ENCODE results near the gene MBD2.
"Not testable (repeated sequence)": the region's sequence is repeated elsewhere in the genome, so short reads cannot be mapped to it uniquely, and the experiment has no call there.

MBD2 gene

DNA sequence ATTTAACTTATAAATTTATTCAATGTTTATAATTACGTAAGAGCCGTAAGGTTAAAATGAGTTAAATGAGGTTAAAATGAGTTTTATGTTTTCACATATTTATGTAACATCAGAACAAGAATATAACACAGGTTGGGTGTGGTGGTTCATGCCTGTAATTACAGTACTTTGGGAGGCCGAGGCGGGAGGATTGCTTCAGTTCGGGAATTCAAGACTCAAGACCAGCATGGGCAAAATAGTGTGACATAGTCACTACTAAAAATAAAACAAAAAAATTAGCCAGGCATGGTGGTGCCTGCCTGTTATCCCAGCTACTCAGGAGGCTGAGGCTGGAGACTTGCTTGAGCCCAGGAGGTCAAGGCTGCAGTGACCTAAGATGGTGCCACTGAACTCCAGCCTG, 9.3 kb upstream of the MBD2 start:
- no peak for DNase-seq

DNA sequence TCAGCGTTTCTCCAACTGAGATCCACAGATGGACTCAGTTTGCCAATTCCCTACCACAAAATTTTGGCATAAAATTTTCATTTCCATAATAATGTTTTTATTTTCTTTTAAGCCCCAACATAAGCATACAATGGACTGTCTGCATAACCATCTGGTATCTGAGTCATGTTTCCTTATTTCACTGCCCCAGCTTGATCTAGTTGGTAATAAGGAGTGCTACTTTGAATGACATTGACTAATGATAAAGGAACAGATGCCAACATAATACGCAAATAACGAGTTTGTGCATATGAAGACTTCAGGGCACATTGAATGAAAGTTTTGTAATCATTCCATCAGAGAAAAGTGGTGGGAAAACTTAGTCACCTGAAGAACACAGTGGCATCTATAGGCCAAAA, 8.8 kb upstream of the MBD2 start:
- DNase-seq, result no peak

DNA sequence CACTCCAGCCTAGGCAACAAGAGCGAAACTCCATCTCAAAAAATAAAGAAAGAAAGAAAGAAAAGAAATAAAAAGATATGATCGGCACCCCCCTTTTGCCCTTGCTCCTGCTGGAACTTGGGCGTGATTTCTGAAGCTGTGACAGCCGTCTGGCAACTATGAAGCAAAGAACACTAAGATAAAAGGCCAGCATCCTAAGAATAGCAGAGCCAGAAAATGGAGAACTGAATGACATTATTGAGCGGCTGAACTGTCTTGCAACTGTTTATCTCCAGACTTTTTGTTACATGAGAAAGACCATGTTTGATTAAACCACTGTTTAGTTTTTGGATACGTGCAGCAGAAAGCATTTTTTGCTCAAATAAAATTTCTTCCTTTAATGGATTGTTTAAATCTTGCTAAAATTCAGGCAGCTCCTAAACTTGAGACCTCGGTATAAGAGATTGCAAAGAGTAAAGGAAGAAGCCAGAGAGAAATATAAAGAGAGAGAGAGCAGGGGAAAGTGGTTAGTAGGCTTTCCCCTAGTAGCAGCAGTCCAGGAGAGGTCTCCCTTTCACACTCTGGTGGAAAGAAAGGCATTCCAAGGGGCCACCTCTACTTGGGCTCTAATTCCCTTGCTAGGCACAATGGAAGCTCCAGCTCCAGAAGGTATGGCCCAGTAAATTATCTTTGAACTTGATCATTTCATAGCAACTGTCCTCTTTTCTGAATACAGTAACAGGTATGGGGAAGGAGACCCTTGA, 8.2 kb upstream of the MBD2 start:
- no peak for DNase-seq

DNA sequence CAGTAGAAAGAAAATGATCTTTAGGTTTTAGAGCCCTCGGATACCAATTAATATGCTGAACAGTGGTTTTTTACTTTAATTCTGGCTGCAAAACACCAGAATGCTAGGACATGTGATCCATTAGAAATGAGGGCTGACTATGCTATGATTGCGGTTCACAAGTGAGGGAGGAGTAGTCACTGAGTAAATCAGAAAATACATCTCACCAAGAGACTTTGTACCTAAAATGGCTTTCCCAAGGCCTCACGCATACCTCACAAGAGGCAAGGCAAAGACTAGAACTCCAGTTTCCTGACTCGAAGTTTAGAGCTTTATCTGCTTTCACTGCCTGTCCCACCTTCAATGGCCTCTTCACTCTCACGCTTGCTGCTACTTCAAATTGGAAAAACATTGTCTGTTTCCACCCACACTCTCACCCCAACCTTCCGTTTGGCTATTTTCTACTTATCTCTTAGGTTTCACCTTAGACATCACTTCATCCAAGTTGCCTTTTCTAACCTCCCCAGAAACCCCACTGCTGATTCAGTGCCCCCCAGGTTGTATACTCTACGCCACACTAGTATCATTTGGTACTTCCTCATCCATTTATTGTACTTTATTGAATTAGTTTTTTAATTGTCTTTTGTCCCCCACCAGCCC, 5.1 kb upstream of the MBD2 start:
- DNase-seq, result no peak

DNA sequence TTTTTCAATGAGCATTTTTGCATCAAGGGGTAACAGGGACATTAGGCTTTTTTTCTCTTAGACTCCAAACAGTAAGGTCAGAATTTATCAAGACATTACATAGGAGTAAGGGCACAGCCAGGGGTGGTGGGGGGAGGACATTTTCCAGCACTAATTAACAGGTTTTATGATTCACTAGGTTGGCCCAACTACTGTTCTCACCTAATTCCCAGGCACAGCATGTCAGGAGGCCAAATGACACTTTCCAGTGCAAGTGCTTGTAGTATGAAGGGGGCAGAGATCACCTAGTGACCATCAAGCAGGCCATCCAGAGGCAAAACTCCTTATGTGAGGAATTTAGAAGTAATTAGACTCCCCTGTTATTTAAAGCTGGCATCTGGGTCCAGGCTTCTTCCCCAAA, 3.9 kb upstream of the MBD2 start:
- no peak for DNase-seq

DNA sequence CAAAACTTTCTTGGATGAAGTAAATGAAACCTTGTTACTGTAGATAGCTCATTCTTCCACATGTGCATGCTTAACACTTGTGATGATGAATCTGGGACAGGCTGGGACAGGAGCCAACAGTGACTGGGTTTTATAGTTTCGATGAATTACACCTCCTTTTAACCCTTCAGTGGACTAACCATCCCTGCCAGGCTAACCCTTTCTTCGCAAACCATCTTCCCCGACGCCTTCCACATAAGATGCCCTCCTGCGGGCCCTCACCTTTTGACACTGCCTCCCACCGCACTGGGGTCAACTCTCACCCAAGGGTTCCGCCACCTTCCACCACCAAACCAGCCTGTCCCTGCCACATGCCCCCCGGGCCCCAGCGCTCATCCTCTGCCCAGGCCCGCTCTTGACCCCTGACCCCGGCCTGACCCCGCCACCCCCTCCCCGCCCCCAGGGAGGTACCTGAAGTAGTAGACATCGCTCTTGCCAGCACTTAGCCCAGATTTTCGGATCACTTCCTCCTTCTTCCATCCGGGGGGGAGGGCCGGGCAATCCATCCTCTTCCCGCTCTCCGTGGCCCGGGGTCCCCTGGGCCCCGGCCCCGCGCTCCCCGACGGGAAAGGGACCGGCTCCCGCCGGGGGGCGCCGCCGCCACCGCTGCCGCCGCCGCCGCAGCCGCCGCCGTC, 764 bp downstream of the MBD2 start:
- peak; percentile 22 to 59 for DNase-seq

DNA sequence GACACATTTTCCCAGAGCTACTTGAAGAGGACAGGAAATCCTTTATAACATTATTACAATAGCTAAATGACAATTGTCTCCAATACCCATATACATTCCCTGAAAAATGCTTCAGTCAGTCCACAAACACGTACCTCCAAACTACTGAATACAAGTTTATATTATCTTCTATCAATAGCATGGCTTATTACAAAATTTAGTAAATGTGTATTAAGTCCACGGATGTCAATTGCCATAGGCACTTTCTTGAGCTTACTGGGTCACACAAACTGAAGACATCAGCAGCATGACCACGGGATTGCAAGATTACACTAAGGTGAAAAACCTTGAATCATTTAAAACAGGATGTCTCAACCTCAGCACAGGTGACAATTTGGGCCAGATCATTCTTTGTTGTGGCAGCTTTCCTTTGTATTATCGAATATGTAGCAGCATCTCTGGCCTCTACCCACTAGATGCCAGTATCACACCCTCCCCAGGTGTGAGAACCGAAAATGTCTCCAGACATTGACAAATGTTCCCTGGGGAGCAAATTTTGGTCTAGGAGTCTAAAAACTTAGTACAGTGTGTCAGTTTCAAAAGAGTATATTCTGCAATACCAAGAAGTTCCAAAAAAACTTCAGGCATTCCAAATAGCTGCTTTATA, 1.4 kb downstream of the MBD2 start:
- DNase-seq, result no peak

DNA sequence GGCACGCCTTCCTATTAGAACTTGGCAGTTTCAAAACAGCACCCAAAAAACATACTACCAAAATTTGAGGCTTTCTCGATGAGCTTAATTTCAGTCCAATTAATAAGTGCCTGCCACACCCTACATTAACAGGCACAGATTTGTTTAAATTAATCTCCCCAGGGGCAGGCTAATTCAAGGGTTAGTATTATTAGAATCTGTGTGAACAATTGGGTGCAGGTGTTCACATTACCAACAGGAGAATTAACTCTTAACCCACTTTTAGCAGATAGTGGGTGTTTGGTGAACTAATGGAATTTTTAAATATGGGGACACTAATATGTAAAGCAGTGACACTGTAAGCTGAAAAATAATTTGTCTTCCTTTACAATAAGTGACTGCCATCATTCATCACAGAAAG, 4.1 kb downstream of the MBD2 start:
- no peak for DNase-seq

DNA sequence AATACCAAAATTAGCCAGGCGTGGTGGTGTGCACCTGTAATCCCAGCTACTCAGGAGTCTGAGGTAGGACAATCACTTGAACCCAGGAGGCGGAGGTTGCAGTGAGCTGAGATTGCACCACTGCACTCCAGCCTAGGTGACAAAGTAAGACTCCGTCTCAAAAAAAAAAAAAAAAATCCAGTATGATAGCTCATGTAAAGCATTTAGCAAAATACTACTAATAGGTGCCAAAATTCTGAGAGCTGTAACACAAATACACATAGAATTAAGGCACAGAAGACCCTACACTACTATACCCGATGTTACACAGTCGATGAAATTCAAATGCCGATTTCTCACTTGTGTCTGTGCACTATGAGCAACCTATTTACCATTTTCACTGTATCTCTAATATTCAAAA, 5.7 kb downstream of the MBD2 start:
- DNase-seq, result not testable (repeated sequence)

DNA sequence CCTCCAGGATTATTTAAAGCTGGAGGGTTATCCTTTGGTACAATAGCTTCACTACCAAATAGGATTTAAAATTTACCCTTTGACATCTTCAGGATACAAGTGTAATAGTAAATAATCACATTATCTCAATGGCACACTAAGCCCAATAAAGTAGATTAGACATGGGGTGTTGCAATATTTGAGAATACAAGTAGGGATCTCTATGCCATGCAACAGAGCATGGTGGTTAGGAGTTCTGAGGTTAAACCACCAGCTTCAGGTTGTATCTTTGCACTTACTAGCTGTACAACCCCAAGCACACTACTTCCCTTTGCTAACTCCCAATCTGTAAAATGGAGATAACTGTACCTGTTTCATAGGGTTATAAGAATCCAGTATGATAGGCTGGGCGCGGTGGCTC, 6.2 kb downstream of the MBD2 start:
- no peak for DNase-seq

DNA sequence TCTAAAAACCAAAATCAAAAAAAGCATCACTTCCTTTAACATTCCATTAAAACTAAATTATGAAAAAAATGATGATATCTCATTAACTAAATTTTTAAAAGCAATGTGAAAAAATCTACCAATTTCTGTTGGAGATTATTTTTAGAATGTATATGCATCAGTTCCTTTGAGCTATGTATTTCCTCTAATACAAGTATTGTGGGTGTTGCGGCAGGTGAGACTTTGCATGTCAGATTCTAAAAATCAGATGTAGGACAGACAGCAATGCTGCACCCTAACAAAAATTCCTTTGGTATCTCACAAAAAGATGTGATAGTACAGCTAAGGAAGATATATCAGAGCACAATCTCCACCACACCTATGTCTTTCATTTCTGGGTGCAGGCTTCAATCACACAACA, 6.8 kb downstream of the MBD2 start:
- no peak for DNase-seq

DNA sequence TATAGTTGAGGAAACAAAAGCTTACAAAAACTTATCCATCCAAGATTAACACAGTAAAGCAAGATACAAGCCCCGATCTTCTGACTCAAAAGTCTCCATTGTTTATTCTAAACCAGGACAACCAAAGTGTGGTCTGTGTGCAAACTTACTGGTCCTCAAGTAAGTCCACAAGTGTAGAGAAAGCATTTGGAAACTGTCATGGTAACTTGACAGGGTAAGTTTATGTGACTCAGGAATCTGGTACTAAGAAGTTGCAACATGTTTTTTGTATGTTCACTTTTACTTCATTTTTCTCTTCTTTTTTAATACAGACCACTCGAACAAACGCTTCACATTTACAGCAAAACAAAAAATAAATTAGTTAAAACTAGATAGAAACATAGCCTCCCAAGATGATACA, 9.4 kb downstream of the MBD2 start:
- DNase-seq, result no peak

DNA sequence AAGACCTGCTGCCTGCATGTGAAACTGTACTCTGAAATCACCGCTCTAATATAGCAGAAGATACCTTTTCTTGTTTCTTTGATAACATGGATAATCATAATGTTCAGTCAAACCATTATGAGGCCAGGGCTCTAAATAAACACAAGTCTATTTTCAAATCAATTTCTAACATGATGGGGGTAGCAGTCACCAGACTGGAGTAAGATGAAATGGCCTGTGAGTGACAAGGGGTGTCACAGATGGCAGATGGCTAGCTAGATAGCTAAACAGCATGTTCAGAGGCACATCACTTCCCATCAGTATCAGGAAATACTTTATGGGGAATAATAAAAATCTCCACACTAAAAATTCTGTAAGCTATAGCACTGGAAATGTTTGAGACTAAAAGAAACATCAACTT, 14.0 kb downstream of the MBD2 start:
- no peak for DNase-seq

DNA sequence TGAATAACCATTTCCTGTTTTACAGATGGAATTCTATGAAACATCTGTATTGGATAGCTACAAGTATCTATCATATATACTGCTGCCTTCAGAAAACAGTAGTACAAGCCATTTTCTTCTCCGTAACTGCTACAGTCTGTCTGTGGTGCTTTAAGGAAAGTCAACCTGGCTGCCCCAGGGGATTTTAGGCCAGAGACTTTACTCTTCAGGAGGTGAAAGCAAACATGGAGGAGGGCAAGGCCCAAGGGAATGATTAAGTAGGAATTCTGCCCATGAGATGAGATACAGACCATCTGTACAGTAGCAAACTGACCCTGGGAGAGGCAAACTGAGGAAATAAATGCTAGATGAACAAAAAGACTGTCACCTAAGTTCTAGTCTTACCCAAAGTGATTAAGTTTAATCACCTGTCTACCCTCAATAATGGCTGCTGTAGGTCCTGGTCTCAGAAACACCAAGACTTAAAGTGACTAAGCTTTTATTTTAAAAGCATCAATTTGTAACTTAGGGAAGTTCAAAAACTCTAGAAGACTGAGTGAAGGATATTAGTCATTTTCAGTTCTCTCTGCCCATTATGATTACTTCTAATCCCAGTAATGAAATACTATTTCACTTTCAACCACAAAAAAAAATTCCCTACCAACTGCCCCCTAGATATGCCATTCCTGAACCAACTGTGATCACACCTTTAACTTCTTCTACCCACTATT, 14.8 kb downstream of the MBD2 start:
- DNase-seq, result no peak

DNA sequence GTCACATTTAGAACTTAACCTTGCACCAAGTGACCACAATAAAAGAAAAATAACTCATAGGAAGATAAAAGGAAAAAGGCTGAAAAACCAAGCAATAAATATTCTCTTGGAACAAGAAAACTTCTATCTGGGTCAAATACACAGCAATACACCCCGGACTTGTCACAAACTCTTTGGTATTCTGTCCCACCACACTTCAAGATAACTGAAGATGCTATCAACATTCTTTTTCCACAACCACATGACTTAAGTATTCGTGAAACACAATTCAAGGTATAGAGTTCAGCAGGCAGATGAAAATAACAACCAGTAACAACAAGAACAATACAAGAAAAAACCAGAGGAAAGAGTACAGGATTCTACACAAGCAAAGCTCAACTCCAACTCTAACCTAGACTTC, 18.0 kb downstream of the MBD2 start:
- DNase-seq, result no peak

DNA sequence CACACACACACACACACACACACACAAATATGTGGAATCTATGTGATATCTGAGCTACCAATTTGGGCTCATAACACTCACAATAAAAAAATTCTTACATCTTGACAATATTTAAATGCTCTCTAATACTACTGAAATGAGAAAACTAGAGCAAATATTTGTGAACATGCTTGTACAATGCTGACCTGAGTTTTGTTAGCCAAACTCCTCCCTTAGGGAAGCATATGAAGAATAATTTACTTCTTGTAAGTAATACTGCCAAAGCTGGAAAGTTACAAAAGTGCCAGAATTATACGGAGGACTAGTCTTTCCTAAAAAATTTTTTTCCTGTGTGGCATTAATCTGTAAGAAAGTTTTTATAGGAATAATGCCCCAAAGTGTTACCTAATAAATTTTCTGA, 18.5 kb downstream of the MBD2 start:
- DNase-seq, result no peak

DNA sequence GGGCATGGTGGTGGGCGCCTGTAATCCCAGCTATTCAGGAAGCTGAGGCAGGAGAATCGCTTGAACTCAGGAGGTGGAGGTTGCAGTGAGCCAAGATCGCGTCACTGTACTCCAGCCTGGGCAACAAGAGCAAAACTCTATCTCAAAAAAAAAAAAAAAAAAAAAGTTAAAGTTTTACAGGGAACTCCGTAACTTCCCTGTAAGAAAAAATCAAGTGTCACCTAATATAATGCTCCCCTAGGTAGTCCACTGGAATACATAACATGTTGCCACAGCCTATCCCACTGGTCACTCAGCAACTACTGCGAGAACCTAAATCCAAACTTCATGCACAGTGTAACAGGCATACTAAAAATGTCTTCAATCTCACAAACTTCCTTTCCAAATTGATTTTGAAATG, 19.0 kb downstream of the MBD2 start:
- DNase-seq, result not testable (repeated sequence)

DNA sequence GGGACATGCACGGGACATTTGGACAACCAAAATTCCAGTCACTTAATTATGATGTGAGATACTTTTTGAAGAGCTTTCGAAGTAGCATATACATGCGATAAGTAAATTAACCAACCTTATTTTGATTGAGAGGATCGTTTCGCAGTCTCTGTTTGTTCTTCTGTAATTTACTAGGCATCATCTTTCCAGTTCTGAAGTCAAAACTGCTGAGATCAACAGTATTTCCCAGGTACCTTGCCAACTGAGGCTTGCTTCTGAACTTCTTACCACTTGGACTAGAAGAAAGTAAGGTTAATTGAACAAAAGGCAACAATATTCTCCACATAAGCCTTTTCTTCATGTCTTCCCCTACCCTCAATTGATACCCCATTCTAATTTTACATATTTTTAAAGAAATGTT, 19.6 kb downstream of the MBD2 start:
- no peak for DNase-seq

DNA sequence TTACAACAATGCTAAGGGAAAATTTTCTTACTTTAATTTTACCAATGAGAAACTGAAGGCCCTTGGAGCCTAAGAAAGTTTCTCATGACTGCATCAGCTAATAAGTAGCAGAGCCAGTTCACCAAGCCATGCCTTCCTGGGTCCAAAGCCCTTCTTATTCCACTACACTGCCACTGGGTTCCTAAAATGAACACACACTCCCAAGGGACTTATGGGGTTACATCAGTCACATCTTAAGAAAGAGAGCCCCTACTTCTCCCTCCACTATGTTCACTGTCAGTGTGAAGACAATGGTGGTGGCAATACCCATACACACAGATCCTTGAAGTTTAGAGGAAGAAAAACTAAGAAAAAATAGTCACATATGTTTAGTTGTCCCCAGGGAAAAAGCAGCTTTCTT, 20.6 kb downstream of the MBD2 start:
- DNase-seq, result no peak

DNA sequence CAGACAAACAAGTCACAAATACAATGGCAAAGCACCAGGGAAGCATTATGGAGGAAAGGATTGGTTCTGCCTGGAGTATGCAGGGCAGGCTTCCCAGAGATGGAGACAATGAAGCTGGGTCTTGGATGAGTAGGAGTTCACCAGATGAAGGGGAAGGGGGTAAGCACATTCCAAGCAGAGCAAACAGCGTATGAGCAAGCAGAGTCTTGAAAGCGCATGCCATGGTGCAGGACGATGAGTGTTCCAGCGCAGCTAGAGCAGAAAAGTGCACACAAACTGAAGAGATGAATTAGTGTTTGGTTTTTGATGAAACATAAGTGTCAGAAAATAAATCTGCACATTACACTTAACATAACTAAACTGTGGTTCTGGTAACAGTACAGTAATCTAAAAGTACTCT, 21.6 kb downstream of the MBD2 start:
- no peak for DNase-seq

DNA sequence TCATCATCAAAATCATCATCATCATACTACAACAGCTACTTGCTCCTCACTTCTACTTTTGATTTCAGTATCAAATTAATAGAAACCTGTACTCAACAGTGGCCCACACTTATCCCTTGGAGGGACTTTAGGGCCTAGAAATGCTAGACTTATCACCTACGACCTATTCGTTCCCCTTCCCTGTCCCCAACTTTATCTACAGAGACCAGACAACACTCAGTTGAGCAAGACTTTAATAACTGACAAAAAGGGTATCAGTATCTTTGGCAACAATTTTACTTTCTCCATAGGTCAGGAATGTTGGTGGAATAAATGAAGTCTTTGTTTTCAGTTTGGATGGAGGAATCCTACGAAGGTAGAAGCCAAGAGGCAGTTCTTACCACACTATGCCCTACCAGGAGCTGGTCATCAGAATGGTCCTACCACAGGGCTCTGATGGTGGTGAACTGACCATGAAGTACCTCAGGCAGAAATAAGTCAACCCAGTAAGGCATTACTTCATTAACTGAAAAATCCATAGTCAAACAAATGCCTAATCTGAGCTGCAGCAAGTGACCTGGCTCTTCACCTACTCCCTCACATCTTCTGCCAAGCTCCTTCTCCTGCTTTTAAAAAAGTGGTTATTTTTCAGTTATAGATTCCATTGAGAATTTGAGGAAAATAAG, 26.6 kb downstream of the MBD2 start:
- no peak for DNase-seq

DNA sequence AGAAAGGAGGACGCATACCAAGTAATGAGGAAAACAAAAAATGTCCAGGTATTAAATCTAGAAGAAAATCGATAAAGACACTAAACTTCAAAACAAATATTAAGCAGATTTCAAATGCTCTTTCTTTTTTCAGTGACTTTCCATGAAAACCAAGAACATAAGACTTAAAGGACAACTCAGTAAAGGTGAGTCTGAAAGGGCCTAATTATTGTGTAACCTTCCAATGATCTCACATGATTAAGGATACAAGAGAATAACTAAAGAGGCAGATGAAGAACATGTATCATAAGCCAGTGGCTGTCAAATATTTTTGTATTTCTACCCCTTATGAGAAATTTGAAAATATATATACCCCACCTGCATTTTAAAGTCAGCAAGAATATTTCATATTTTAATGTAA, 30.7 kb downstream of the MBD2 start:
- DNase-seq, result no peak

DNA sequence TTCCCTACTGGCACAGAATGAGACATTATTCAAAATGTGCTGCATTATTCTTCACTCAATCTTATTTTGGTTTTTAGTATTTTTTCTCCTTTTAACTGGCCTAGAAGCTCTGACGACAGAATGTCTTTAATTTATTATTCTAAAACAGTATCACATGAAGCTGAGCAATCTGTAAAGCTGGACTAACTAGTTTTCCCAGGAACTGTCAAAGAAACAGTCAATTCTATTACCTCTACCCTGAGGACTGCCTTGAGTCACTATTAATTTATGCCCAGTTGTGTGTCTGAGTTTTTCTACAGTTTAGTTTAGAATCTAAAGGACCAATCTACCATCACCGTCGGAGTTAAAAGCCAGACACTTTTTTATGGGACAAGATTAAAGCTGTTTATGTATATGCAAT, 31.6 kb downstream of the MBD2 start:
- DNase-seq, result no peak
